Measurements from ENCODE around the gene MYH16. TPM values are rescaled to one million over a fixed set of nuclear protein-coding genes. Genes with fewer than 3 reads are reported as not detected.
"Not testable (repeated sequence)": the region's sequence is repeated elsewhere in the genome, so short reads cannot be mapped to it uniquely, and the experiment has no call there.

MYH16 gene
- total RNA-seq, 2 experiments from 2014 or later, result not detected

DNA sequence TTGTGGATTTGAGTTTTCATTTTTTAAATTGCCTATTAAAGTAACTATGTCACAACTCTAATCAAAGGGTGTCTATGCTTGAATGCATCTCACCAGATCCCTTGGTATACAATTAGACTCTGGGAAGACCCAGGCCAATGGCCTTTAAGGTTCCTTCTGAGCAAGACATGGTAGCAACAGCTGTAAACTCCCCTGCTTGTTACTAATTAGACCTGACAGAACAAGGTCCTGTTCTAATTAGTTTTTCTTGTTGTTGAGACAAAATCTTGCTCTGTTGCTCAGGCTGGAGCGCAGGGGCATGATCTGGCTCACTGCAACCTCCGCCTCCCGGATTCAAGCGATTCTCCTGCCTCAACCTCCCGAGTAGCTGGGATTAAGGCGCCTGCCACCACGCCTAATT is 2.9 kb downstream of the MYH16 start:
- ChIA-PET POLR2A (no interaction called here), CTCF (ENCODE audit: unreplicated experiment) (no interaction called here)
- H3K4me3 ChIP-seq (ENCODE audit: low read depth, low read length, poor library complexity, severe bottlenecking), result no peak overlapping the region
- no TSS peak for BruUV-seq (replicated peaks)
- no peaks in the 10 kb centered on the region for H3K4me1 ChIP-seq (ENCODE audit: insufficient read depth, low read length, poor library complexity, severe bottlenecking)
- intact Hi-C loops (cut with micrococcal nuclease; ENCODE audit: unreplicated experiment), result no loop called here
- H3K9me3 ChIP-seq (ENCODE audit: low read length), result no peaks in the 10 kb centered on the region
- TF ChIP-seq CTCF (conservative IDR thresholded peaks at IDR 0.05; ENCODE audit: low read length), result no peak
- TF ChIP-seq EZH2phosphoT487 (IDR thresholded peaks at IDR 0.05; ENCODE audit: borderline replicate concordance, low read depth, low read length), result no peak
- no peaks in the 10 kb centered on the region for H3K9me2 ChIP-seq (ENCODE audit: insufficient read depth, low read length)
- no peaks in the 10 kb centered on the region for H4K20me1 ChIP-seq (ENCODE audit: insufficient read depth, low read length)
- no peaks in the 10 kb centered on the region for H3K79me2 ChIP-seq (ENCODE audit: insufficient read depth, low read depth, low read length)
- no peaks in the 10 kb centered on the region for H3K36me3 ChIP-seq (ENCODE audit: insufficient read depth, low read length)
- no peak overlapping the region for H2AFZ ChIP-seq (ENCODE audit: low read length)
- H3K27ac ChIP-seq (ENCODE audit: low read depth, low read length, poor library complexity, severe bottlenecking), result no peak overlapping the region
- no peak overlapping the region for H3K4me2 ChIP-seq (ENCODE audit: low read length)
- no peak for DNase-seq (ENCODE audit: low spot score)

- BruUV-seq (replicated peaks), result no TSS peak
- no peak overlapping the region for H2AFZ ChIP-seq (ENCODE audit: low read length)
- H3K4me1 ChIP-seq (ENCODE audit: insufficient read depth, low read length, poor library complexity, severe bottlenecking), result no peaks in the 10 kb centered on the region
- POLR2A ChIA-PET, result no interaction called here
- no peak overlapping the region for H3K4me3 ChIP-seq (ENCODE audit: low read depth, low read length, poor library complexity, severe bottlenecking)
- H3K4me2 ChIP-seq (ENCODE audit: low read length), result no peak overlapping the region
- no peaks in the 10 kb centered on the region for H3K79me2 ChIP-seq (ENCODE audit: insufficient read depth, low read depth, low read length)
- H3K9me3 ChIP-seq (ENCODE audit: low read length), result no peaks in the 10 kb centered on the region
- CTCF ChIA-PET (ENCODE audit: unreplicated experiment), result no interaction called here
- no peak overlapping the region for H3K27ac ChIP-seq (ENCODE audit: low read depth, low read length, poor library complexity, severe bottlenecking)
- no peaks in the 10 kb centered on the region for H3K9me2 ChIP-seq (ENCODE audit: insufficient read depth, low read length)
- intact Hi-C loops (cut with micrococcal nuclease; ENCODE audit: unreplicated experiment), result no loop called here
- no peak for DNase-seq (ENCODE audit: low spot score)
- TF ChIP-seq CTCF (conservative IDR thresholded peaks at IDR 0.05; ENCODE audit: low read length) (no peak), EZH2phosphoT487 (IDR thresholded peaks at IDR 0.05; ENCODE audit: borderline replicate concordance, low read depth, low read length) (no peak)
- no peaks in the 10 kb centered on the region for H4K20me1 ChIP-seq (ENCODE audit: insufficient read depth, low read length)
- H3K36me3 ChIP-seq (ENCODE audit: insufficient read depth, low read length), result no peaks in the 10 kb centered on the region
These were observed 5.5 kb downstream of the MYH16 start for GRCh38 chr7:99278180-99278579.

- H3K36me3 ChIP-seq (ENCODE audit: insufficient read depth, low read length); H3K4me3 ChIP-seq (ENCODE audit: low read depth, low read length, poor library complexity, severe bottlenecking); DNase-seq (ENCODE audit: low spot score); H3K79me2 ChIP-seq (ENCODE audit: insufficient read depth, low read depth, low read length); H3K9me2 ChIP-seq (ENCODE audit: insufficient read depth, low read length); H3K9me3 ChIP-seq (ENCODE audit: low read length); CTCF ChIA-PET (ENCODE audit: unreplicated experiment); H4K20me1 ChIP-seq (ENCODE audit: insufficient read depth, low read length); H3K4me1 ChIP-seq (ENCODE audit: insufficient read depth, low read length, poor library complexity, severe bottlenecking); BruUV-seq (replicated peaks); H2AFZ ChIP-seq (ENCODE audit: low read length); H3K27ac ChIP-seq (ENCODE audit: low read depth, low read length, poor library complexity, severe bottlenecking); H3K4me2 ChIP-seq (ENCODE audit: low read length); intact Hi-C loops (cut with micrococcal nuclease; ENCODE audit: unreplicated experiment): not testable (repeated sequence)
- POLR2A ChIA-PET, result interaction anchor here (1.1 kb wide), 1 partner anchor 37 kb away, joined by 4 read pairs; no protein-coding TSS in a partner anchor
These were observed 11.5 kb downstream of the MYH16 start for GRCh38 chr7:99284165-99284564.
